ENCODE results near the gene CHMP4B.

- no peak for TF ChIP-seq CTCF (IDR thresholded peaks at IDR 0.05)
- no peak for TF ChIP-seq POLR2A (IDR thresholded peaks at IDR 0.05)
Measured at GRCh38 chr20:33875055-33875454, 63.9 kb downstream of the CHMP4B start.
